Measurements from ENCODE around the gene SLC39A12.
A peak's percentile ranks its signal among the peaks of the same experiment; 100 is the strongest.

SLC39A12 gene

DNA sequence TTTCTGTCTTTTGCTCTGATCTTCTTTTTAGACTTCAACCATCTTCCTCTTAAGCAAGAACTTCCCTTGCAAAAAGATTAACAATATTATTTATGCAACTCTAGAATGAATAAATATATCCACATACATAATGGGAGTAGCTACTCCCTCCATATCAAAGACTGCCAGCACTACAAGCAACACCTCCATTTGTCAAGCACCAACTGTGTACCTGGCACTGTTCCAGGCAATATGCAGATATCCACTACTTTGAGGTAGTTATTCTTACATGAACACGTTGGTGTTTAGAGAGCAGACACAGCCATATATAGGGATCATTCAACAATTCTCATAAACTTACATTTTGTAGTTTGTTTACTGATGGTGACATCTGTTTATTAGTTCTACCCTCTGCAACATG lies 104.9 kb downstream of the SLC39A12 start:
- DNase-seq (ENCODE audit: low read depth, low spot score), result no peak

DNA sequence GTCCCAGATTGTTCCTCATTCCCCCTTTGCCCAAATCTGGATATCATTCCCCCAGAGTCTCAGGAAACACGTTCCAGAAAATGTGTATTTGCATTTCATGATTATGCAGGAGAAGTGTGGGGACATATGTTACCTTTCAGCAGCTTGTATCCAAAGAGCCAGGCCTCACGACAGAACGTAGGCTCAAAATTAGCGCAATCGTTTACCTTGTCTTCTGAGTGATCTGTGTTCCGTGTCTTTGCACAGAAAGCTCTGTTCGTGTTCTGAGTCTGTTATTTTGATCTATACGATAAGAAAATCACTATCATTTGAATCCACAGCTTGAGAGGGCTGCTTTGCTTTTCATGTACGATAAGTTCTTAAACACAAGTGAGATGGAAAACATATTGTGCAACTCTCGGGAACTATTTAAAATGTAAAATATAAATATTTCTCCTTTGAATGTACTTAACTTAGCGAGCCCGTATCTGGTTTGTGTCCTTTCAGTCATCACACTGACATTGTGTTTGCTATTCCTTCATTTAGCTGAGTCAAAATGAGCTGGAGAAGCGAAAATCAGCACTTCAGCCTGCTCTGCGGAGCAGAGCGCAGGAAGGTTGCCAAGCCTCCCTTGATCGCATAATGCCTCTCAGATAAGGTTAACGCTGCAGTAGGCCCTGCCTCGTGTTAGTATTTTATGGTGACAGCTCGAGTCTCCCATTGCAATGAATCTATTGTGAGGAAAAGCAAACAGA lies 108.3 kb downstream of the SLC39A12 start:
- DNase-seq (ENCODE audit: low read depth, low spot score), result peak; percentile 23

DNA sequence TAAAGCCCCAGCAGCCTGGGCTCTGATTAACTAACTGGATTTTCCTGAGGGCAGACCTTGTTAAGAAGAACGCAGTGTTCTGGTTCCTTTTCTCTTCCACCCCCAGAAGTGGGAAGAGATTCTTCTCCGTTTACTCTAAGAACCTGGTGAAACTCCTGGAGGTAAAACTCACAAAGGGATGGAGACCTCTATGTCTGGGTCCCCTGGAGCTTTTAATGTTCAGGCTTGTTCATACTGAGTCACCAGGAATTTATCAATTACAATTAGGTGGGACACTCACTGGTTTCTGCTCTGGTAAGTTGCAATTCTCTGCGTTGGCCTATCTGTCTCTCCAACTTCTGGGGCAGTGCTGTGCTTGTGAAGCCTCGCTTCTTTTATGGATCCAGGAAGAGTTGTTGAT lies 115.2 kb downstream of the SLC39A12 start:
- DNase-seq (ENCODE audit: low read depth, low spot score), result no peak

DNA sequence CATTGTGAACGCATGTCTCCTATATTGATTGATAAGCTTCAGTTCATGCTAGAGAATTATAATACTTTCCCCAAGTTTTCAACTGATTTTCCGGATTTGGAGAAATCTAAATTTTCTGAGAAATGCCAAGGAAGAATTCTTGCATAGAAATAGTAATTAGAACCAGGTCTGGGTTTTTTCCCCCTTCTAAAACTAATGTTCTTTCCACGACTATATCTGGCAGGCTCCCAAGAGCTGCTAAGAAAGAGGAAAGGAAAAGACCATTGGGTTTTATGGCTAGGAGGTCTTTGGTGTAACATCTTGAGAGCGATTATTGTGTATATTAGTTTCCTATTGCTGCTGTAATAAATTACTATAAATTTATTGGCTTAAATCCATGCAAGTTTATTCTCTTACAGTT lies 116.7 kb downstream of the SLC39A12 start:
- no peak for DNase-seq (ENCODE audit: low read depth, low spot score)

DNA sequence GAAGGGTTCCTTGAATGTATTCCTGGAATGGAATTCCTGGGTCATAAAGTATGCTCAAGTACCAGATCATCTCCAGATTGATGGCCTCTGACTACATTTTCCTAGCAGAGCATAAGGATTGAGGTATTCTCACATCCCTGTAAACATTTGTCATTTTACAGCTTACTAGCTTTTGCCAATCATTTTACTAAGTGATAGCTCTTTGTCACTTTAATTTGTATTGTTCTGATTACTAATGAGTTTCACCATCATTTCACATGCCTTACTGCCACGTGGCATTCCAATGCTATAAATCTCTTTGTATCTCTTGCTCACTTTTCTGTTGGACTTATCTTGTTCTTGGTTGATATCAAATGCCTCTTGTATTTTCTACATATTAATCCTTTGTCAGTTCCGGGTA lies 119.9 kb downstream of the SLC39A12 start:
- no peak for DNase-seq (ENCODE audit: low read depth, low spot score)

DNA sequence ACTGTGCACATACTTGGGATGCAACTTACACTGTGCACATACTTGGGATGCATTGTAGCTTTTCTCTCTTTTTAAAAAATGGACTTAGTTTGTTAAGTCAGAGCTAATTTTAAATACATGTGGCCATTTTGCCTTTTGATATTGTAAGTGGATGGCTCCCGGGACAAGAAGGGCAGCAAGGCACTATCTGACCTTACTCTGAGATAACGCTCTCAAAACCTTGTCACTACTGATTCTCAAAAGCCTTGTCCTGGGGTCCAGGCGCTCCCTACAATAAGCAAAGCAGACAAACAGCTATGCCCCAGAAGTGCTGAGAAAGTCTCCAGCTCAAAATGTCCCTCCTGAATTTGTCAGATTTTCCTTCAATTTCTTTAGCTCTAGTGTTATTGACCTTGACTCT lies 121.6 kb downstream of the SLC39A12 start:
- DNase-seq (ENCODE audit: low read depth, low spot score), result no peak

DNA sequence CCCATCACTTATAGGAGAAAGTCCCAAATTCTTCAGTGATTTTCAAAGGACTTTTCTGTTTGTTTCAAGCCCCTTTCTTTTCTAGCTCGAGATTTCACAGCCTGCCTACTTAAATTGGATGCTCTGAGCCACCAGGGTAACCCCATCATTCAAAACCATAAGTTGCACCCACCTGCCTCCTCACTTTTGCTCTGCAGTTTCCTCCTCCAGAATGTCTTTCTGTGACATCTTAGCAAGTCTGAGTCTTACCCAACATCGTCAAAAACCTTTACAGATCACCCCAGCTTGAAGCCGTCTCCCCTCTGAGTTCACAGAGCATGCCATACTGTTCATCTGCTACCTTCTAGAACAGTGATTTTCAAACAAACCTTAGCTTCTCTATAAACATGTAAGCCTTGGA lies 124.2 kb downstream of the SLC39A12 start:
- DNase-seq (ENCODE audit: low read depth, low spot score), result no peak

DNA sequence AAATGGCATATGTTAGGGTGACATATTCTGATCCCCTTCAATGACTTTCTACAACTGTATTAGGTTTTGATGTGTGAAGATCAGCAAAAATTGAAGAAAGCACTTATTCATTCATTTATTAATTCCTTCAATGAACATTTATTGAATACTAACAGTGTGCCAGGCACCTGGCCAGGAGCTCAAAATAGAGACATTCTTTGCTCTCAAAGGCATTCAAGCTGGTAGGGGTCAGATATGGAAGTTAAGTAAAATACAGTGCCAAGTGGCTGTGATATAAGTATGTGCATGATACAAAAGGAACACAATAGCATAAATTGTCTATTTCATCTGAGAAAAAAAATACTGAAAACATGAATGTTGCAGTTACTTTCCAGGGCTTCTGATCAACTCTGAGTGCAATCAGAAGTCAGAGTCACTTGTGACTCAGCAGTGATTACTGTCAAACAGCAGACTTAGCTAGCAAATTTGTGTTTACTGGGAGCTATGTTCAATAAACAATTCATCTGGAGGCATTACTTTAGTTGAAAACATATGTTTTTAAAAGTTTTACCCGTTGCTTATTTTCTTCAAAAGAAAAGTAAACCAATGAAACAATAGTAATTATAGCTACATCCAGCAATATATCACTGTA lies 128.1 kb downstream of the SLC39A12 start:
- DNase-seq (ENCODE audit: low read depth, low spot score), result no peak

DNA sequence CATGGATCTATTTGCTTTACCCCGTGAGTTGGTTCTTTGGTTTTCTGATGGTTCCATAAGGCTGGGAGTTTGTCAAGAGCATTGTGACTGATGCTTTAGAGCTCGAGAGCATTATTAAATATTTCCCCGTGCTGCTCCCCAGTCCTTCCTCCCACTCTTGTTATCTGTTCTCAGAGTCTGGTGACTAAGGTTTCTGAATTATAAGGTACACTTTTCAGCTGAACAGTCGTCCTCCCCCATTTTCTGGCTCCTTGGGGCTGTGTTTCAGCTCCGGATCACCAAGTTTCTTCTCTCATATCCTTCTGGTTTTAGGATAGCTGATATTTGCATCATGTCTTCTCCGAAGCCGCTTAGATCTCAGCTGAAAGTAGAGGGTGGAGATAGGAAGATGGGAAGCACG lies 130.7 kb downstream of the SLC39A12 start:
- no peak for DNase-seq (ENCODE audit: low read depth, low spot score)

DNA sequence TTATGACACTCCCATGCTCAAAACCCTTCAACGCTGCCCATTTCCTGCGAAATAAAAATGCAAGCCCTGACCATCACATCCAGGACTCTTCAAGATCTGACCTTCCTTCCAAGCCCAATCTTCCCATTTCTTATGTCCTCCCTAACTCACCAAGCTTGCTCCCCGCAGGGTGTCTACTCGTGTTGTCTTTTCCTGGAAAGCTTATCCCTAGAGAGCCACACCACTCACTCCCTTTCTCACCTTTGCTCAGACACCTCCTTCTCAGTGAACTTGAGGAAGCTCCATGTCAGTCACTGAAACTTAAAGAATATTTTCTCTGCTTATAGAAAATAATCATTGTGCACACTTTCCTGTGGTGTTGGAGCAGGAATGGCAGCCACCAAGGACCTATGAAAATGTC lies 134.1 kb downstream of the SLC39A12 start:
- no peak for DNase-seq (ENCODE audit: low read depth, low spot score)

DNA sequence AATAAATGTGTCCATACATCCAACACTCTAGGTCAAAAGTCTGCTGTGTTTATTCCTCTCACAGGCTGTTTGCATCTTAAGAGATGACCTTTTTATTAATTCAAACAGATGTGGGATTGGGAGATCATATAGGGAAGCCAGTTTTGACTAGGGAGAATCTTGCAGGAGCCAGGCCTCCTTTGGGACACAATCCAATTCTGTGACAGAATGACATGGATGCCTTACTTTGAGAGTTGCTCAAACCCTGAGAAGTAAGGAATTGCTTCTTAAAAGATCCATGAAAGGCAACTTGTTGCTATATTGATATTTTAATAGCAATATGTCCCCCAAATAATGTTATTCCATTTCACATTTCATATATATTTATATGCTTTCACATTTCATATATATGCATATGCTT lies 135.0 kb downstream of the SLC39A12 start:
- no peak for DNase-seq (ENCODE audit: low read depth, low spot score)

DNA sequence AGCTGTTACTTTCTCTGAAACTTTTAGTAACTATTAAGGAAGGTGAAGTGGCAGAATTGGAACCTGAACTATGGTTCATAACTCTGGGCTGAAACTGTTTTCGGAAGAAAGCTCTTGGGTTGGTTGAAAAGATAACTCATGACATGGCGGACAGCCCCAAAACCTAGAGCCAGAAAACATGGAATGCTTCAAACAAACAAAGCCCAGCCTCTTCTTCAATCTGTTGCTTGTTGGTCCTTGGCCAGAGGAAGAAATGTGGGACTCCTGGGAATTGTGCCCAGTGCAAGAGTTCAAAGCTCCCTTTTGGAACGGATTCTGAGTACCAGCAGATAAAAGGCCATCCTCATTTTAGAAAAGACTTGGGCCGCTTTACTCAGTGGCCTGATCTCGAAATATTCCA lies 135.6 kb downstream of the SLC39A12 start:
- no peak for DNase-seq (ENCODE audit: low read depth, low spot score)
